GM23338 (cell line): ENCODE results near the gene LOXHD1. TPM values are rescaled to one million over a fixed set of nuclear protein-coding genes. Genes with fewer than 3 reads are reported as not detected.

ENCODE experiments used
- ATAC-seq: fragments of 200-7000 bp; cut with Tn5 transposase; 3 replicates; pipeline ENCODE4 v1.9.1; 2020
- DNase-seq: peaks from one replicate; pipeline ENCODE4 v3.0.0-alpha.2; 2015; ENCODE audit warnings: low spot score
- H2AFZ ChIP-seq: fragments of 200-600 bp; sonication (generic); 2 replicates; pipeline ENCODE4 v1.8.0; 2016; ENCODE audit warnings: antibody characterized with exemption, mild to moderate bottlenecking, moderate library complexity
- H3F3A ChIP-seq: fragments of 200-600 bp; sonication (generic); replicated peaks from 2 replicates; pipeline ENCODE4 v1.8.0; 2017; ENCODE audit warnings: antibody characterized with exemption, mixed run types, low read depth
- H3K27ac ChIP-seq: fragments of 200-600 bp; sonication (generic); 2 replicates; pipeline ENCODE4 v1.6.1; 2016; ENCODE audit warnings: low read depth
- H3K27me3 ChIP-seq: fragments of 200-600 bp; sonication (generic); 2 replicates; pipeline ENCODE4 v1.8.0; 2016; ENCODE audit warnings: mild to moderate bottlenecking, mixed run types, moderate library complexity; ENCODE audit not compliant: insufficient read depth
- H3K36me3 ChIP-seq: fragments of 200-600 bp; sonication (generic); 2 replicates; pipeline ENCODE4 v1.8.0; 2016; ENCODE audit warnings: mild to moderate bottlenecking; ENCODE audit not compliant: insufficient read depth
- H3K4me1 ChIP-seq: fragments of 200-600 bp; sonication (generic); 2 replicates; pipeline ENCODE4 v1.8.0; 2016; ENCODE audit warnings: mild to moderate bottlenecking, moderate library complexity; ENCODE audit not compliant: insufficient read depth
- H3K4me2 ChIP-seq: fragments of 200-600 bp; sonication (generic); 2 replicates; pipeline ENCODE4 v1.7.1; 2017; ENCODE audit warnings: mixed run types
- H3K4me3 ChIP-seq: fragments of 200-600 bp; sonication (generic); 2 replicates; pipeline ENCODE4 v1.6.1; 2016; ENCODE audit warnings: mixed run types
- H3K79me2 ChIP-seq: fragments of 200-600 bp; sonication (generic); replicated peaks from 2 replicates; pipeline ENCODE4 v1.8.0; 2017; ENCODE audit warnings: mild to moderate bottlenecking; ENCODE audit not compliant: insufficient read depth
- H3K9me2 ChIP-seq: fragments of 200-600 bp; sonication (generic); 2 replicates; pipeline ENCODE4 v1.8.0; 2017; ENCODE audit not compliant: insufficient read depth
- H4K20me1 ChIP-seq: fragments of 200-600 bp; sonication (generic); replicated peaks from 2 replicates; pipeline ENCODE4 v1.8.0; 2017; ENCODE audit warnings: mild to moderate bottlenecking; ENCODE audit not compliant: insufficient read depth
- H3K27ac Mint-ChIP-seq: 2 replicates; pipeline ENCODE4 v1.8.0; 2020; ENCODE audit warnings: inconsistent platforms, mild to moderate bottlenecking, moderate library complexity, mixed read lengths
- H3K27me3 Mint-ChIP-seq: 3 replicates; pipeline ENCODE4 v1.8.0; 2022; ENCODE audit warnings: low read depth, mild to moderate bottlenecking, moderate library complexity, mixed read lengths, inconsistent platforms; ENCODE audit not compliant: insufficient read depth, poor library complexity
- H3K36me3 Mint-ChIP-seq: 3 replicates; pipeline ENCODE4 v1.8.0; 2021; ENCODE audit warnings: low read depth, mild to moderate bottlenecking, inconsistent platforms, moderate library complexity, mixed read lengths
- H3K4me1 Mint-ChIP-seq: 3 replicates; pipeline ENCODE4 v1.8.0; 2020; ENCODE audit warnings: mild to moderate bottlenecking, inconsistent platforms, mixed read lengths
- H3K4me3 Mint-ChIP-seq: 3 replicates; pipeline ENCODE4 v1.8.0; 2021; ENCODE audit warnings: moderate library complexity, mild to moderate bottlenecking, inconsistent platforms, mixed read lengths
- H3K9me3 Mint-ChIP-seq: 3 replicates; pipeline ENCODE4 v1.8.0; 2020; ENCODE audit warnings: moderate library complexity, mild to moderate bottlenecking, inconsistent platforms, mixed read lengths
- CREB1 ChIP-seq: fragments of 250-450 bp; sonication (Bioruptor Pico); IDR thresholded peaks from 2 replicates; pipeline ENCODE4 v1.5.0; 2020; ENCODE audit warnings: low read depth, mild to moderate bottlenecking, moderate library complexity
- CTCF ChIP-seq, 2 experiments: fragments of 200-600 bp in 1 of 2; sonication (generic) in 1 of 2; conservative IDR thresholded peaks; 2 replicates each; pipeline versions ENCODE4 v1.5.1 to v1.6.1; 2016 to 2017; ENCODE audit warnings: antibody characterized with exemption in 2 of 2, low read depth in 2 of 2, mild to moderate bottlenecking in 2 of 2, moderate library complexity in 1 of 2
- EZH2phosphoT487 ChIP-seq: fragments of 200-600 bp; sonication (generic); IDR thresholded peaks from one replicate; pipeline ENCODE4 v1.8.1; 2018; ENCODE audit warnings: antibody characterized with exemption; ENCODE audit not compliant: unreplicated experiment
- JUNB ChIP-seq: IDR thresholded peaks from one replicate; pipeline ENCODE4 v1.6.1; 2016; ENCODE audit warnings: antibody characterized with exemption; ENCODE audit not compliant: unreplicated experiment
- NANOG ChIP-seq: IDR thresholded peaks from 2 replicates; pipeline ENCODE4 v1.6.1; 2016; ENCODE audit warnings: antibody characterized with exemption, borderline replicate concordance
- POLR2AphosphoS5 ChIP-seq: IDR thresholded peaks from 2 replicates; pipeline ENCODE4 v1.6.1; 2016; ENCODE audit warnings: antibody characterized with exemption, low read depth
- REST ChIP-seq: IDR thresholded peaks from one replicate; pipeline ENCODE4 v1.6.1; 2018; ENCODE audit warnings: antibody characterized with exemption; ENCODE audit not compliant: unreplicated experiment
- ZNF114 ChIP-seq: fragments of 250-450 bp; sonication (Bioruptor Pico); IDR thresholded peaks from 2 replicates; pipeline ENCODE4 v1.5.0; 2020; ENCODE audit warnings: mild to moderate bottlenecking, moderate library complexity
- polyA plus RNA-seq: library from polyadenylated mRNA; unstranded; fragments of >200 nt; fragmentation: Nextera tagmentation; extraction: Ambion mirVana; gene quantifications from 2 replicates; pipeline ENCODE4 v1.2.1, GENCODE V29; 2016
- total RNA-seq: library from RNA; depleted of rRNA; stranded (reverse); fragments of >200 nt; shearing (Covaris generic); gene quantifications from 2 replicates; pipeline ENCODE4 v1.2.3, GENCODE V29; 2014
- TF ChIP-seq, protein P1 (sequence below): IDR thresholded peaks from 2 replicates; pipeline ENCODE4 v1.6.1; 2016; ENCODE audit warnings: antibody characterized with exemption
- TF ChIP-seq, protein P2 (sequence below): fragments of 250-450 bp; sonication (Bioruptor Pico); IDR thresholded peaks from 2 replicates; pipeline ENCODE4 v1.5.0; 2020; ENCODE audit warnings: mild to moderate bottlenecking, moderate library complexity

LOXHD1 gene
- total and polyA plus RNA-seq, 2 experiments from 2014 or later: 0.17 TPM; not detected in 1

DNA sequence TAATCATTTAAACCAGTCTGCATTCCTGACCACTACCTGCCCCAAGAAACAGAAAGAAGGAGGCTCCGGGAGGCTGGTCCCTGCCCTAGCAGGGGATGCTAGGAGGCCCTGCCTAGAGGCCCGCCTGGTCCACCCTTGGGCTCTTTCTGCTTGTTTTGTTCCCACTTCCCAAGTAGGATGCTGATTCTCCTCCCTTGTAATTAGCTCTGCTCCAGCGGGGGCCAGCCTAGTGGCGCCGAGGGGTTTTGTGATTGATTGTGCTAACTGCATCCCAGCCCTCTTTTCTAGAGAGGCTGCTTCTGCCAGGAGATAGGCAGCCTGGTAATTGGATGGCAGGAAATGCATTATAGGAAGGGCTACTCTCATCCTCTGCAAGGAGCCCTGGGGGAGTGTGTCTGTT is 220.0 kb downstream of the LOXHD1 start:
- Histone ChIP-seq H2AFZ (no peak overlapping the region), H3K27ac (no peak overlapping the region), H3K36me3 (no peaks in the 10 kb centered on the region), H3K4me3 (no peak overlapping the region), H3K4me2 (no peak overlapping the region), H3F3A (no peaks in the 10 kb centered on the region), H3K9me2 (0 out of 2 replicates have a peak, but pooled peaks cover 3% of the 10 kb centered on the region), H4K20me1 (no peaks in the 10 kb centered on the region), H3K79me2 (0 out of 2 replicates have a peak, but pooled peaks cover 3% of the 10 kb centered on the region), H3K4me1 (peaks cover 8% of the 10 kb centered on the region), H3K27me3 (no peaks in the 10 kb centered on the region)
- ATAC-seq: no peak
- Mint-ChIP-seq H3K4me1 (peaks cover 17% of the 10 kb centered on the region), H3K27me3 (peaks cover 3% of the 10 kb centered on the region), H3K9me3 (no peaks in the 10 kb centered on the region), H3K4me3 (no peak overlapping the region), H3K27ac (no peak overlapping the region), H3K36me3 (no peaks in the 10 kb centered on the region; the same call in 2 of the 3 replicates)
- no peak for DNase-seq
- TF ChIP-seq JUNB (no peak), POLR2AphosphoS5 (no peak), EZH2phosphoT487 (no peak), REST (no peak)
- TF ChIP-seq, protein P1, sequence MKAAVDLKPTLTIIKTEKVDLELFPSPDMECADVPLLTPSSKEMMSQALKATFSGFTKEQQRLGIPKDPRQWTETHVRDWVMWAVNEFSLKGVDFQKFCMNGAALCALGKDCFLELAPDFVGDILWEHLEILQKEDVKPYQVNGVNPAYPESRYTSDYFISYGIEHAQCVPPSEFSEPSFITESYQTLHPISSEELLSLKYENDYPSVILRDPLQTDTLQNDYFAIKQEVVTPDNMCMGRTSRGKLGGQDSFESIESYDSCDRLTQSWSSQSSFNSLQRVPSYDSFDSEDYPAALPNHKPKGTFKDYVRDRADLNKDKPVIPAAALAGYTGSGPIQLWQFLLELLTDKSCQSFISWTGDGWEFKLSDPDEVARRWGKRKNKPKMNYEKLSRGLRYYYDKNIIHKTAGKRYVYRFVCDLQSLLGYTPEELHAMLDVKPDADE: no peak

- Histone ChIP-seq H3K4me3 (no peak overlapping the region), H3K27me3 (no peaks in the 10 kb centered on the region), H3K4me2 (no peak overlapping the region), H3K36me3 (no peaks in the 10 kb centered on the region), H3K27ac (no peak overlapping the region), H4K20me1 (no peaks in the 10 kb centered on the region), H2AFZ (no peak overlapping the region), H3K4me1 (peaks cover 13% of the 10 kb centered on the region), H3K9me2 (0 out of 2 replicates have a peak, but pooled peaks cover 3% of the 10 kb centered on the region), H3F3A (no peaks in the 10 kb centered on the region), H3K79me2 (0 out of 2 replicates have a peak, but pooled peaks cover 3% of the 10 kb centered on the region)
- Mint-ChIP-seq H3K27ac (no peak overlapping the region), H3K36me3 (no peaks in the 10 kb centered on the region; the same call in 2 of the 3 replicates), H3K9me3 (no peaks in the 10 kb centered on the region), H3K4me1 (peaks cover 22% of the 10 kb centered on the region), H3K27me3 (peaks cover 3% of the 10 kb centered on the region), H3K4me3 (no peak overlapping the region)
- ATAC-seq: no peak
- DNase-seq: no peak
- TF ChIP-seq ZNF114 (CRISPR knock-in tag) (no peak), JUNB (no peak), CREB1 (CRISPR knock-in tag) (no peak), CTCF (conservative IDR thresholded peaks at IDR 0.05; ENCODE audit: low read depth in 2 of 2) (no peak), NANOG (no peak)
- TF ChIP-seq, protein P2, sequence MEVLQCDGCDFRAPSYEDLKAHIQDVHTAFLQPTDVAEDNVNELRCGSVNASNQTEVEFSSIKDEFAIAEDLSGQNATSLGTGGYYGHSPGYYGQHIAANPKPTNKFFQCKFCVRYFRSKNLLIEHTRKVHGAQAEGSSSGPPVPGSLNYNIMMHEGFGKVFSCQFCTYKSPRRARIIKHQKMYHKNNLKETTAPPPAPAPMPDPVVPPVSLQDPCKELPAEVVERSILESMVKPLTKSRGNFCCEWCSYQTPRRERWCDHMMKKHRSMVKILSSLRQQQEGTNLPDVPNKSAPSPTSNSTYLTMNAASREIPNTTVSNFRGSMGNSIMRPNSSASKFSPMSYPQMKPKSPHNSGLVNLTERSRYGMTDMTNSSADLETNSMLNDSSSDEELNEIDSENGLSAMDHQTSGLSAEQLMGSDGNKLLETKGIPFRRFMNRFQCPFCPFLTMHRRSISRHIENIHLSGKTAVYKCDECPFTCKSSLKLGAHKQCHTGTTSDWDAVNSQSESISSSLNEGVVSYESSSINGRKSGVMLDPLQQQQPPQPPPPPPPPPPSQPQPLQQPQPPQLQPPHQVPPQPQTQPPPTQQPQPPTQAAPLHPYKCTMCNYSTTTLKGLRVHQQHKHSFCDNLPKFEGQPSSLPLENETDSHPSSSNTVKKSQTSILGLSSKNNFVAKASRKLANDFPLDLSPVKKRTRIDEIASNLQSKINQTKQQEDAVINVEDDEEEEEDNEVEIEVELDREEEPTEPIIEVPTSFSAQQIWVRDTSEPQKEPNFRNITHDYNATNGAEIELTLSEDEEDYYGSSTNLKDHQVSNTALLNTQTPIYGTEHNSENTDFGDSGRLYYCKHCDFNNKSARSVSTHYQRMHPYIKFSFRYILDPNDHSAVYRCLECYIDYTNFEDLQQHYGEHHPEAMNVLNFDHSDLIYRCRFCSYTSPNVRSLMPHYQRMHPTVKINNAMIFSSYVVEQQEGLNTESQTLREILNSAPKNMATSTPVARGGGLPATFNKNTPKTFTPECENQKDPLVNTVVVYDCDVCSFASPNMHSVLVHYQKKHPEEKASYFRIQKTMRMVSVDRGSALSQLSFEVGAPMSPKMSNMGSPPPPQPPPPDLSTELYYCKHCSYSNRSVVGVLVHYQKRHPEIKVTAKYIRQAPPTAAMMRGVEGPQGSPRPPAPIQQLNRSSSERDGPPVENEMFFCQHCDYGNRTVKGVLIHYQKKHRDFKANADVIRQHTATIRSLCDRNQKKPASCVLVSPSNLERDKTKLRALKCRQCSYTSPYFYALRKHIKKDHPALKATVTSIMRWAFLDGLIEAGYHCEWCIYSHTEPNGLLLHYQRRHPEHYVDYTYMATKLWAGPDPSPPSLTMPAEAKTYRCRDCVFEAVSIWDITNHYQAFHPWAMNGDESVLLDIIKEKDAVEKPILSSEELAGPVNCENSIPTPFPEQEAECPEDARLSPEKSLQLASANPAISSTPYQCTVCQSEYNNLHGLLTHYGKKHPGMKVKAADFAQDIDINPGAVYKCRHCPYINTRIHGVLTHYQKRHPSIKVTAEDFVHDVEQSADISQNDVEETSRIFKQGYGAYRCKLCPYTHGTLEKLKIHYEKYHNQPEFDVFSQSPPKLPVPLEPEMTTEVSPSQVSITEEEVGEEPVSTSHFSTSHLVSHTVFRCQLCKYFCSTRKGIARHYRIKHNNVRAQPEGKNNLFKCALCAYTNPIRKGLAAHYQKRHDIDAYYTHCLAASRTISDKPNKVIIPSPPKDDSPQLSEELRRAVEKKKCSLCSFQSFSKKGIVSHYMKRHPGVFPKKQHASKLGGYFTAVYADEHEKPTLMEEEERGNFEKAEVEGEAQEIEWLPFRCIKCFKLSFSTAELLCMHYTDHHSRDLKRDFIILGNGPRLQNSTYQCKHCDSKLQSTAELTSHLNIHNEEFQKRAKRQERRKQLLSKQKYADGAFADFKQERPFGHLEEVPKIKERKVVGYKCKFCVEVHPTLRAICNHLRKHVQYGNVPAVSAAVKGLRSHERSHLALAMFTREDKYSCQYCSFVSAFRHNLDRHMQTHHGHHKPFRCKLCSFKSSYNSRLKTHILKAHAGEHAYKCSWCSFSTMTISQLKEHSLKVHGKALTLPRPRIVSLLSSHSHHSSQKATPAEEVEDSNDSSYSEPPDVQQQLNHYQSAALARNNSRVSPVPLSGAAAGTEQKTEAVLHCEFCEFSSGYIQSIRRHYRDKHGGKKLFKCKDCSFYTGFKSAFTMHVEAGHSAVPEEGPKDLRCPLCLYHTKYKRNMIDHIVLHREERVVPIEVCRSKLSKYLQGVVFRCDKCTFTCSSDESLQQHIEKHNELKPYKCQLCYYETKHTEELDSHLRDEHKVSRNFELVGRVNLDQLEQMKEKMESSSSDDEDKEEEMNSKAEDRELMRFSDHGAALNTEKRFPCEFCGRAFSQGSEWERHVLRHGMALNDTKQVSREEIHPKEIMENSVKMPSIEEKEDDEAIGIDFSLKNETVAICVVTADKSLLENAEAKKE (CRISPR knock-in tag): no peak
Measured at GRCh38 chr18:46436621-46437020, 220.4 kb downstream of the LOXHD1 start.
